GM04503 (cell line): ENCODE data around the gene ARHGAP24.
"Not testable (repeated sequence)": the region's sequence is repeated elsewhere in the genome, so short reads cannot be mapped to it uniquely, and the experiment has no call there.

Experiments used
- DNase-seq: peaks from one replicate; pipeline ENCODE4 v3.0.0-alpha.2; 2012; ENCODE audit warnings: low read depth

Gene ARHGAP24

GRCh38 chr4:85913931-85914694, 439.2 kb downstream of the ARHGAP24 start:
- DNase-seq = no peak

DNA sequence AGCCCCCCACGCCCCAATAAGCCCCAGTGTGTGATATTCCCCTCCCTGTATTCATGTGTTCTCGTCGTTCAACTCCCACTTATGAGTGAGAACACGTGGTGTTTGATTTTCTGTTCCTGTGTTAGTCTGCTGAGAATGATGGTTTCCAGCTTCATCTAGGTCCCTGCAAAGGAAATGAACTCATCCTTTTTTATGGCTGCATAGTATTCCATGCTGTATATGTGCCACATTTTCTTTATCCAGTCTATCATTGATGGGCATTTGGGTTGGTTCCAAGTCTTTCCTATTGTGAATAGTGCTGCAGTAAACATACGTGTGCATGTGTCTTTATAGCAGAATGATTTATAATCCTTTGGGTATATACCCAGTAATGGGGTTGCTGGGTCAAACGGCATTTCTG, 440.6 kb downstream of the ARHGAP24 start:
- DNase-seq = not testable (repeated sequence)

DNA sequence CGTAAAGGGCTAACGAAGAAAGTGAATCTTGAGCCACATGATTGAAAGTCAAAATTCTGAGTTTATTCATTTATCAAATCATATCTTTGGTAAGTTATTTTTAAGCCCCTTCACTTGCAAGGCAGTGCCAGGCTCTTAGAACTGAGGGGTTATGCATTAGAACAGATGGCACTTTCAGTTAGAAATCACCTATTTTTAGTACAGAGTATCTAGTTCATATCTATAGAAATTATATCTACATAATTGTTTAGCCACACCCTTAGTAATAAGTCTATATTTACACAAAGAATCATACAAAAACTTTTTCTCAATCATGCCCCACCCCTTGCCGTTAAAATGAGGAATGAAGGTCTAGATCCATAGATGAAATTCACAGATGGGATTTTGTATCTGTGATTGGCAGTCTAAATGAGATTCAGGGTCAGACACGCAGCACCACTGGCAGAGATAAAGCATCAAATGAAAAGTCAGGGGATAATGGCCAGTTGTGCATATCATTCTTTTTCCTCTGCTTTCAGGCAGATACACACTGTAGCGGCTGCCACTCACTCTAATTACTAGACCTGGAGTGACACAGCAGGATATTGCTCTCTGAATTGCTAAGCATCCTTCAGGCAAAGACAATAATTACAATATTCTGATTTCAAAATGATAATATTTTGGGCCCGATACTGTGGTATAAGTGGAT, 444.4 kb downstream of the ARHGAP24 start:
- no peak for DNase-seq

DNA sequence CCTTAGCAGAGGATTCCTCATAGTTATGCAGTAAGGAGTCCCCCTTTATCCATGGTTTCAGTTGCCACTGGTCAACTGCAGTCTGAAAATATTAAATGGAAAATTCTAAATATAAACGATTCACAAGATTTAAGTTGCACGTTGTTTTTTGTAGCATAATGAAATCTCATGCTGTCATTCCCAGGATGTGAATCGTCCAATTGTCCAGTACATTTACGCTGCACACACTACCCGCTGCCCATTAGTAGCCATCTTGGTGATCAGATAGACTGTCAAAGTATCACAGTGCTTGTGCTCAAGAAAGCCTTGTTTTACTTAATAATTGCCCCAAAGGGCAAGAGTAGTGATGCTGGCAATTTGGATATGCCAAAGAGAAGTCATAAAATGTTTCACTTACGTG, 450.1 kb downstream of the ARHGAP24 start:
- no peak for DNase-seq

- DNase-seq = no peak
Measured at GRCh38 chr4:85928775-85929591, 454.0 kb downstream of the ARHGAP24 start.

GRCh38 chr4:85929961-85930665, 455.2 kb downstream of the ARHGAP24 start:
- DNase-seq = no peak

GRCh38 chr4:85932500-85933290, 457.7 kb downstream of the ARHGAP24 start:
- DNase-seq = no peak

DNA sequence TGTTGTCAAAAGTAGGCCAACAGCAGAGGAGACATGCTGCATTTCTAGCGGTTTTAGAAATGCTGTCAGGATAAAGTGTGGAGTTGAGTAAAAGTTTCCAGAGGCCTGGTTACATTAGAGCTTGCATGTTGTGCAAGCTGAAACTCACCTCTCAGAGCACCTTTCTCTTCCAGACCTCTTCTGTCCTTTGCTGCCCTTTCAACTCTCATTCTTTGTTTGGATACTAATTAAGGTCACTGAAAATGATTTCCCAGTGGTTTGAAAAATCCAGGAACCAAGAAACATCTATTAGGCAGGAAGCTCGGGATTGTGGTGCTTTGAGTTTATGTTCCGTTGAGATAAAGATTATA, 458.3 kb downstream of the ARHGAP24 start:
- DNase-seq = no peak

DNA sequence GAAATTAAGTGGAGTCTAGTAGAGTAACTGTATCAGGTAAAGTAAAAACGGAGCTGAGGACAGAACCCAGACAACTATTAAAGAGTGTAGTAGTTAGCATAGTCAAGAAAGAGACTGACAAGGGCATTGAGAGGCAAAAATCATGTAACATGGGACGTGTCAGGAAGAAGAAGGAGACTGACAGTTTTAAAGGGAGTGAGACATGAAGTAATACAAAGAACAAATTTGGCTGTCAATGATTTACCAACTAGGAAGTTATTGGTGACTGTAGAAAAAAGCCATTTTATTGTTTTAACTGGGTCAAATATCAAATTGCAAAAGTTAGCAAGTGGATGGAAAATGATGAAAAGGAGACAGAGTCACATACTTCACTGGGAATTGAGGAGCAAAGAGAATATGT, 462.6 kb downstream of the ARHGAP24 start:
- DNase-seq = no peak

- no peak for DNase-seq
Measured at GRCh38 chr4:85938062-85938461, 463.1 kb downstream of the ARHGAP24 start.

- DNase-seq = no peak
Measured at GRCh38 chr4:85938902-85939301, 464.0 kb downstream of the ARHGAP24 start.

DNA sequence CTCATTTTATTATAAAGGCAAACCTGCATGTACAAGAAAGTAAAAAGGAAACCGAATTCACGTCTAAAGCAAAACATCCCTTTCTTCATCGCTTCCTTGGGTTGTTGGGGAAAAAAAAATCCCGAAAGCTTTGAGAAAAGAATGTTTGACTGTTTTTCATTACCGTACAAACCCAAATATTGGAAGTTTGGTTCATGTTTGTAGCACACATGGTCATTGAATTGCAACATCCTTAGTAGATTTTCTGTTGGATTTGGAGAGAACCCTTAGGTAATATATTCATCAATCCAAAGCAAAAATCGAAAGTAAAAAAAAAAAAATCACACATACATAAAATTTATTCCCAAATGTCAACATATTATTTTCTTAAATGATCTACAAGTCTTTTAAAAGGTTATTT, 464.6 kb downstream of the ARHGAP24 start:
- no peak for DNase-seq

- DNase-seq = no peak
Measured at GRCh38 chr4:85940151-85940550, 465.2 kb downstream of the ARHGAP24 start.

DNA sequence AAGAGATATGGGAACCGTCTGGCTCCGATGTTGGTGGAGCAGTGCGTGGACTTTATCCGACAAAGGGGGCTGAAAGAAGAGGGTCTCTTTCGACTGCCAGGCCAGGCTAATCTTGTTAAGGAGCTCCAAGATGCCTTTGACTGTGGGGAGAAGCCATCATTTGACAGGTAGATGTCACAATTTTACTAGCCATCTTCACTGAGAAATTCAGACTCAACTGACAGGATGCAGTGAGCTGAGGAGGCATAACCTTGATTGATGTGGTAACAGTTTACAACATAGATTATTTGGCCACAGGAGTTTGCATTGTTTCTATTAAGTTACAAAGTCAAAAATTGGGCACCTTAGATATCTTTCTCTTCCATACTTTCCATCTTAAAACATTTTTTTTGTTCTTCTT, 467.2 kb downstream of the ARHGAP24 start:
- DNase-seq = no peak

GRCh38 chr4:85946821-85947220, 471.9 kb downstream of the ARHGAP24 start:
- no peak for DNase-seq

DNA sequence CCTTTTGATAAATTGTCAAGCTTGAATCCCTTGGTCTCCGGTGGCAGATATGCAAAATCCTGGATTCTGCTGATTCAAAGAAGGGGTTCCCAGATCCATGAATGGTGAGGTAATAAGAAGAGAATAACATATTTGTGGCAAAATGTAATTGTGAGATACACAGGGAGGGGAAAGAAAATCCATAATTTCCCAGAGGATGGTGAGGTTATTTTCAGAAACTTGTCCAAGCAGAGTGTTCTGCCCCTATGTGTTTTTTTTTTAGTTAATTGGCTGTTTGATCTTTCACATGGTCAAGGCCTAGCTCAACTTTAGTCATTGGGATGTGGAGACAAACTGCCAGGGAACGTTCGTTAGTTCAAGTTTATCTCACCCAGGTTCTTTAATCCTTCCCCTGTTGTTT, 476.1 kb downstream of the ARHGAP24 start:
- DNase-seq = no peak

- no peak for DNase-seq
Measured at GRCh38 chr4:85952528-85952927, 477.6 kb downstream of the ARHGAP24 start.

DNA sequence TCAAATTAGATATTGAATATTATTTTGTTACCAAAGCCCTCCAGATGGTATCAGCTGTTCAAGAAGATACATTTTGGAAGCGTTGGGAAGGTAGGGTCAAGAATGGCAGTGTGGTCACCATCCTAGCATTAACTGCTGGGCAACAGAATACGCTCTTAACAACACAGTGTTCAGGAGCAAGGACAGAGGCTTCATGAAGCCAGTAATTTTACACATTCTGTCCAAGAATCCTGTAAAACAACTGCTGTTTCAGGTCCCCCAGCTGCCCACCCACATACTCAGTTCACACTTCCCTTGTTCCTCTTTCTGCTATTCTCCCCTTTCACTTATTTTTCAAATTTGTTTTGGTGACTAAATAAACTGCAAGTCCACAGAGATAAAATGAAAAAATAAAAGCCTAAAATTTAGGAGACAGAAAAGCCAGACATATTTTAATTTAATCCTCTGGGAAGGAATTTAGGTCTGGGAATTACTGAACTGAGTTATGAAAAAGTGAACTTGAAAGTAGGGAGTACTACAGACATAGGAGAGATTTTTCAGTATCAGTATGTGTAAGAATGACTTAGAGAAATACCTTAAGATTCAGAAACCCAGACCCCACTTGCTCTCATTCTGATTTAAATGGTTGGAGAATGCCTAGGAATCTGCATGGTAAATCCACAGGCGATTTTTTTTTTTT, 478.2 kb downstream of the ARHGAP24 start:
- DNase-seq = no peak

- no peak for DNase-seq
Measured at GRCh38 chr4:85953651-85954018, 478.7 kb downstream of the ARHGAP24 start.

- no peak for DNase-seq
Measured at GRCh38 chr4:85955620-85956292, 480.8 kb downstream of the ARHGAP24 start.
